ENCODE measurements around the gene XDH.

Gene XDH

GRCh38 chr2:31349684-31350083 is 64.9 kb downstream of the XDH start:
- no peaks in the 10 kb centered on the region for H3K9me3 ChIP-seq (ENCODE audit: control insufficient read depth, insufficient read depth, low read length)
- TF ChIP-seq EZH2phosphoT487 (IDR thresholded peaks at IDR 0.05; ENCODE audit: borderline replicate concordance, low read length) (no peak), CTCF (IDR thresholded peaks at IDR 0.05; ENCODE audit: low read depth, low read length, poor library complexity, severe bottlenecking) (no peak)
- 0 out of 2 replicates have a peak, but pooled peaks cover 4% of the 10 kb centered on the region for H3K27me3 ChIP-seq (ENCODE audit: control insufficient read depth, low read length)
- no peaks in the 10 kb centered on the region for H3K9me2 ChIP-seq (replicated peaks; ENCODE audit: control insufficient read depth, low read length)
- H3K4me2 ChIP-seq (ENCODE audit: low read length) = no peak overlapping the region
- no peaks in the 10 kb centered on the region for H3K79me2 ChIP-seq (ENCODE audit: control insufficient read depth, low read length)
- no peaks in the 10 kb centered on the region for H3K4me1 ChIP-seq (ENCODE audit: control insufficient read depth, low read length)
- H3K27ac ChIP-seq (ENCODE audit: low read depth, low read length) = no peak overlapping the region
- H3F3A ChIP-seq (ENCODE audit: control insufficient read depth, insufficient read depth) = no peaks in the 10 kb centered on the region
- H3K36me3 ChIP-seq (ENCODE audit: control insufficient read depth, low read length) = no peaks in the 10 kb centered on the region
- no peaks in the 10 kb centered on the region for H4K20me1 ChIP-seq (ENCODE audit: control insufficient read depth, insufficient read depth, low read depth, low read length)
- no peak overlapping the region for H3K4me3 ChIP-seq (ENCODE audit: low read length)

- H3K27me3 ChIP-seq (ENCODE audit: control insufficient read depth, low read length) = 0 out of 2 replicates have a peak, but pooled peaks cover 4% of the 10 kb centered on the region
- no peaks in the 10 kb centered on the region for H3K36me3 ChIP-seq (ENCODE audit: control insufficient read depth, low read length)
- no peak overlapping the region for H3K27ac ChIP-seq (ENCODE audit: low read depth, low read length)
- no peaks in the 10 kb centered on the region for H3K9me3 ChIP-seq (ENCODE audit: control insufficient read depth, insufficient read depth, low read length)
- H3K4me2 ChIP-seq (ENCODE audit: low read length) = no peak overlapping the region
- TF ChIP-seq EZH2phosphoT487 (IDR thresholded peaks at IDR 0.05; ENCODE audit: borderline replicate concordance, low read length) (no peak), CTCF (IDR thresholded peaks at IDR 0.05; ENCODE audit: low read depth, low read length, poor library complexity, severe bottlenecking) (no peak)
- H3K4me1 ChIP-seq (ENCODE audit: control insufficient read depth, low read length) = no peaks in the 10 kb centered on the region
- no peaks in the 10 kb centered on the region for H3K79me2 ChIP-seq (ENCODE audit: control insufficient read depth, low read length)
- H3F3A ChIP-seq (ENCODE audit: control insufficient read depth, insufficient read depth) = no peaks in the 10 kb centered on the region
- no peaks in the 10 kb centered on the region for H4K20me1 ChIP-seq (ENCODE audit: control insufficient read depth, insufficient read depth, low read depth, low read length)
- no peak overlapping the region for H3K4me3 ChIP-seq (ENCODE audit: low read length)
- no peaks in the 10 kb centered on the region for H3K9me2 ChIP-seq (replicated peaks; ENCODE audit: control insufficient read depth, low read length)
Observed at GRCh38 chr2:31349160-31349559, 65.4 kb downstream of the XDH start.

- Histone ChIP-seq H3K4me1 (ENCODE audit: control insufficient read depth, low read length) (no peaks in the 10 kb centered on the region), H4K20me1 (ENCODE audit: control insufficient read depth, insufficient read depth, low read depth, low read length) (no peaks in the 10 kb centered on the region), H3K4me2 (ENCODE audit: low read length) (no peak overlapping the region), H3K27me3 (ENCODE audit: control insufficient read depth, low read length) (0 out of 2 replicates have a peak, but pooled peaks cover 4% of the 10 kb centered on the region), H3K9me3 (ENCODE audit: control insufficient read depth, insufficient read depth, low read length) (no peaks in the 10 kb centered on the region), H3K36me3 (ENCODE audit: control insufficient read depth, low read length) (no peaks in the 10 kb centered on the region), H3K27ac (ENCODE audit: low read depth, low read length) (no peak overlapping the region), H3K4me3 (ENCODE audit: low read length) (no peak overlapping the region), H3K79me2 (ENCODE audit: control insufficient read depth, low read length) (no peaks in the 10 kb centered on the region), H3K9me2 (replicated peaks; ENCODE audit: control insufficient read depth, low read length) (no peaks in the 10 kb centered on the region), H3F3A (ENCODE audit: control insufficient read depth, insufficient read depth) (no peaks in the 10 kb centered on the region)
- no peak for TF ChIP-seq EZH2phosphoT487 (IDR thresholded peaks at IDR 0.05; ENCODE audit: borderline replicate concordance, low read length)
- TF ChIP-seq CTCF (IDR thresholded peaks at IDR 0.05; ENCODE audit: low read depth, low read length, poor library complexity, severe bottlenecking) = no peak
Observed at GRCh38 chr2:31348618-31349017, 65.9 kb downstream of the XDH start.

Measured in DOHH2 (cell line).